A549 (cell line): ENCODE results near the gene MGAT5B.

Experiments
- CTCF ChIP-seq: fragments of >200 bp; sonication (Bioruptor Twin); formaldehyde crosslinking; IDR thresholded peaks from 3 replicates; pipeline ENCODE4 v1.5.1; 2016
- E2F6 ChIP-seq: IDR thresholded peaks from 2 replicates; pipeline ENCODE4 v1.6.1; 2012; ENCODE audit warnings: low read depth, borderline replicate concordance
- EP300 ChIP-seq, 2 experiments: fragments of >200 bp; sonication (Bioruptor Twin); formaldehyde crosslinking; IDR thresholded peaks; 2 replicates in 1 of 2; 3 replicates in 1 of 2; pipeline ENCODE4 v1.6.1; 2016 to 2017
- HOXB13 ChIP-seq: fragments of 250-450 bp; sonication (Bioruptor Pico); IDR thresholded peaks from 2 replicates; pipeline ENCODE4 v1.5.0; 2020; ENCODE audit warnings: low read depth, mild to moderate bottlenecking, moderate library complexity
- MAX ChIP-seq: IDR thresholded peaks from 2 replicates; pipeline ENCODE4 v1.6.1; 2012
- POLR2A ChIP-seq: IDR thresholded peaks from 2 replicates; pipeline ENCODE4 v1.6.1; 2012; ENCODE audit warnings: mild to moderate bottlenecking, low read length
- RAD21 ChIP-seq, 2 experiments: fragments of >200 bp in 1 of 2; sonication (Bioruptor Twin) in 1 of 2; formaldehyde crosslinking in 1 of 2; IDR thresholded peaks in 1 of 2; conservative IDR thresholded peaks in 1 of 2; 2 replicates in 1 of 2; 3 replicates in 1 of 2; pipeline ENCODE4 v1.6.1; 2012 to 2018; ENCODE audit warnings: inconsistent platforms in 1 of 2

GRCh38 chr17:76917829-76918228 lies 49.6 kb downstream of the MGAT5B start:
- TF ChIP-seq E2F6 = no peak
- TF ChIP-seq POLR2A = no peak
- no peak for TF ChIP-seq EP300 (IDR thresholded peaks at IDR 0.05)
- no peak for TF ChIP-seq CTCF
- no peak for TF ChIP-seq RAD21 (conservative IDR thresholded peaks at IDR 0.05 in 1 of 2, IDR thresholded peaks at IDR 0.05 in 1 of 2)
- TF ChIP-seq MAX = no peak
- no peak for TF ChIP-seq HOXB13 (CRISPR knock-in tag)
